ENCODE results near the gene CCND3. TPM values are rescaled to one million over a fixed set of nuclear protein-coding genes. Genes with fewer than 3 reads are reported as not detected.

CCND3 gene
- total and polyA plus RNA-seq, 2 of the 13 experiments (the other 11 are each of a cell fraction or from before 2014, with no cell fraction given) = 4.3 to 7.2 TPM

DNA sequence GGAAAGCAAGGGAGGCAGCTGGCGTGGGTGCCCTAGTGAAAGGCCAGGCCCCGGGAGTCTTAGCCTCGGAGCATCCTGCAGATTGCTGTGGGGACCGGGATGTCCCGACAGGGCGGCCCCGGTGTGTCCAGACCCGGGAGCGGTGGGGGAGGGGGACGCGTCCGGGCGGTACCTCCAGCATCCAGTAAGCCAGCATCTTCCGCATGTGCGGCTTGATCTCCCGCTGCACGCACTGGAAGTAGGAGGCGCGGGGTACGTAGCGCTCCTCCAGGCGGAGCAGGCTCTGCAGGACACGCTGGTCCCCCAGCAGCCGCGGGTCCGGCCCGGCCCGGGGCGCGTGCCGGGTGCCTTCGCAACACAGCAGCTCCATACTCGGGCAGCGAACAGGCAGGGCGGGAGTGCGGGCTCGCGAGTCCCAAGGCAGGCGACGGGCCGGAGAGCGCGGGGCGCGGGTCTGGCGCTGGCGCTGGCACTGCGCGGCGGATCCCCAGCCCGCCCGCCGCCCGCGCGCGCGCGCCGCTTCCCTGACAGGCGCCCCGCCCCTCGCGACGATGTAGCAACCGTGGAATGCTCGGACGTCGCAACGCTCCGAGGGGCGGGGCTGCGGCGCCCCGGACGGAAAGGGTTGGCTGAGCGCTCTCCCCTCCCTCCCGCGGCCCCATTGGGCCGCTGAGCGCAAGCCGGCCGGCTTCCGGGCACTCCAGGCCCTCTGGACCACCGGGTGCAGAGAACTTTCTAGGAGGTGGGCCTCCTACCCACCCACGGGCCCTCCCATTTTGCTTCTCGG lies at the start of gene CCND3 (continued):
- no peak for TF ChIP-seq HOMEZ (CRISPR knock-in tag; IDR thresholded peaks at IDR 0.05; ENCODE audit: low read depth)
- TF ChIP-seq ZNF550 (CRISPR knock-in tag; IDR thresholded peaks at IDR 0.05; ENCODE audit: borderline replicate concordance) = no peak
- TF ChIP-seq KDM6A (CRISPR knock-in tag; IDR thresholded peaks at IDR 0.05; ENCODE audit: low read depth) = no peak
- TF ChIP-seq CEBPB (IDR thresholded peaks at IDR 0.05; ENCODE audit: borderline replicate concordance, low read depth, low read length) = peak; percentile 92
- TF ChIP-seq FOXK2 (IDR thresholded peaks at IDR 0.05) = no peak
- TF ChIP-seq, protein P1, sequence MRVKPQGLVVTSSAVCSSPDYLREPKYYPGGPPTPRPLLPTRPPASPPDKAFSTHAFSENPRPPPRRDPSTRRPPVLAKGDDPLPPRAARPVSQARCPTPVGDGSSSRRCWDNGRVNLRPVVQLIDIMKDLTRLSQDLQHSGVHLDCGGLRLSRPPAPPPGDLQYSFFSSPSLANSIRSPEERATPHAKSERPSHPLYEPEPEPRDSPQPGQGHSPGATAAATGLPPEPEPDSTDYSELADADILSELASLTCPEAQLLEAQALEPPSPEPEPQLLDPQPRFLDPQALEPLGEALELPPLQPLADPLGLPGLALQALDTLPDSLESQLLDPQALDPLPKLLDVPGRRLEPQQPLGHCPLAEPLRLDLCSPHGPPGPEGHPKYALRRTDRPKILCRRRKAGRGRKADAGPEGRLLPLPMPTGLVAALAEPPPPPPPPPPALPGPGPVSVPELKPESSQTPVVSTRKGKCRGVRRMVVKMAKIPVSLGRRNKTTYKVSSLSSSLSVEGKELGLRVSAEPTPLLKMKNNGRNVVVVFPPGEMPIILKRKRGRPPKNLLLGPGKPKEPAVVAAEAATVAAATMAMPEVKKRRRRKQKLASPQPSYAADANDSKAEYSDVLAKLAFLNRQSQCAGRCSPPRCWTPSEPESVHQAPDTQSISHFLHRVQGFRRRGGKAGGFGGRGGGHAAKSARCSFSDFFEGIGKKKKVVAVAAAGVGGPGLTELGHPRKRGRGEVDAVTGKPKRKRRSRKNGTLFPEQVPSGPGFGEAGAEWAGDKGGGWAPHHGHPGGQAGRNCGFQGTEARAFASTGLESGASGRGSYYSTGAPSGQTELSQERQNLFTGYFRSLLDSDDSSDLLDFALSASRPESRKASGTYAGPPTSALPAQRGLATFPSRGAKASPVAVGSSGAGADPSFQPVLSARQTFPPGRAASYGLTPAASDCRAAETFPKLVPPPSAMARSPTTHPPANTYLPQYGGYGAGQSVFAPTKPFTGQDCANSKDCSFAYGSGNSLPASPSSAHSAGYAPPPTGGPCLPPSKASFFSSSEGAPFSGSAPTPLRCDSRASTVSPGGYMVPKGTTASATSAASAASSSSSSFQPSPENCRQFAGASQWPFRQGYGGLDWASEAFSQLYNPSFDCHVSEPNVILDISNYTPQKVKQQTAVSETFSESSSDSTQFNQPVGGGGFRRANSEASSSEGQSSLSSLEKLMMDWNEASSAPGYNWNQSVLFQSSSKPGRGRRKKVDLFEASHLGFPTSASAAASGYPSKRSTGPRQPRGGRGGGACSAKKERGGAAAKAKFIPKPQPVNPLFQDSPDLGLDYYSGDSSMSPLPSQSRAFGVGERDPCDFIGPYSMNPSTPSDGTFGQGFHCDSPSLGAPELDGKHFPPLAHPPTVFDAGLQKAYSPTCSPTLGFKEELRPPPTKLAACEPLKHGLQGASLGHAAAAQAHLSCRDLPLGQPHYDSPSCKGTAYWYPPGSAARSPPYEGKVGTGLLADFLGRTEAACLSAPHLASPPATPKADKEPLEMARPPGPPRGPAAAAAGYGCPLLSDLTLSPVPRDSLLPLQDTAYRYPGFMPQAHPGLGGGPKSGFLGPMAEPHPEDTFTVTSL (CRISPR knock-in tag; IDR thresholded peaks at IDR 0.05; ENCODE audit: borderline replicate concordance) = no peak; the same call in 1 of the 2 replicates
- peak; percentile 49; the same call in 1 of the 2 replicates for TF ChIP-seq MED13 (CRISPR knock-in tag; IDR thresholded peaks at IDR 0.05)
- TF ChIP-seq, protein P2, sequence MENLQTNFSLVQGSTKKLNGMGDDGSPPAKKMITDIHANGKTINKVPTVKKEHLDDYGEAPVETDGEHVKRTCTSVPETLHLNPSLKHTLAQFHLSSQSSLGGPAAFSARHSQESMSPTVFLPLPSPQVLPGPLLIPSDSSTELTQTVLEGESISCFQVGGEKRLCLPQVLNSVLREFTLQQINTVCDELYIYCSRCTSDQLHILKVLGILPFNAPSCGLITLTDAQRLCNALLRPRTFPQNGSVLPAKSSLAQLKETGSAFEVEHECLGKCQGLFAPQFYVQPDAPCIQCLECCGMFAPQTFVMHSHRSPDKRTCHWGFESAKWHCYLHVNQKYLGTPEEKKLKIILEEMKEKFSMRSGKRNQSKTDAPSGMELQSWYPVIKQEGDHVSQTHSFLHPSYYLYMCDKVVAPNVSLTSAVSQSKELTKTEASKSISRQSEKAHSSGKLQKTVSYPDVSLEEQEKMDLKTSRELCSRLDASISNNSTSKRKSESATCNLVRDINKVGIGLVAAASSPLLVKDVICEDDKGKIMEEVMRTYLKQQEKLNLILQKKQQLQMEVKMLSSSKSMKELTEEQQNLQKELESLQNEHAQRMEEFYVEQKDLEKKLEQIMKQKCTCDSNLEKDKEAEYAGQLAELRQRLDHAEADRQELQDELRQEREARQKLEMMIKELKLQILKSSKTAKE (CRISPR knock-in tag; IDR thresholded peaks at IDR 0.05; ENCODE audit: borderline replicate concordance) = no peak
- TF ChIP-seq ARID4A (CRISPR knock-in tag; IDR thresholded peaks at IDR 0.05; ENCODE audit: borderline replicate concordance) = peak; percentile 86
- TF ChIP-seq DMAP1 (CRISPR knock-in tag; IDR thresholded peaks at IDR 0.05) = peak; percentile 63; the same call in 1 of the 2 replicates
- no peak for TF ChIP-seq PBX2 (CRISPR knock-in tag; IDR thresholded peaks at IDR 0.05)
- TF ChIP-seq TARDBP (CRISPR knock-in tag; IDR thresholded peaks at IDR 0.05) = no peak
- no peak for TF ChIP-seq ZBTB42 (CRISPR knock-in tag; IDR thresholded peaks at IDR 0.05)
